H7 (cell line): ENCODE measurements around the gene OR8H1. TPM values are rescaled to one million over a fixed set of nuclear protein-coding genes. Genes with fewer than 3 reads are reported as not detected.

Experiments
- DNase-seq: peaks from one replicate; pipeline ENCODE4 v3.0.0; 2012
- H3K27me3 ChIP-seq: 2 replicates; pipeline ENCODE4 v1.6.0; 2011; ENCODE audit warnings: mild to moderate bottlenecking, low read length; ENCODE audit not compliant: control insufficient read depth, insufficient read depth
- H3K36me3 ChIP-seq: replicated peaks from 2 replicates; pipeline ENCODE4 v1.5.1; 2011; ENCODE audit warnings: low read length; ENCODE audit not compliant: control insufficient read depth, insufficient read depth
- H3K4me3 ChIP-seq: 2 replicates; pipeline ENCODE4 v1.5.1; 2011; ENCODE audit warnings: low read depth, mild to moderate bottlenecking, control low read depth, low read length, moderate library complexity; ENCODE audit not compliant: insufficient read depth
- total RNA-seq: library from RNA; depleted of rRNA; stranded (reverse); fragments of >200 nt; shearing (Covaris generic); gene quantifications from 2 replicates; pipeline ENCODE4 v1.2.3, GENCODE V29; 2014; rRNA removed

Gene OR8H1, protein sequence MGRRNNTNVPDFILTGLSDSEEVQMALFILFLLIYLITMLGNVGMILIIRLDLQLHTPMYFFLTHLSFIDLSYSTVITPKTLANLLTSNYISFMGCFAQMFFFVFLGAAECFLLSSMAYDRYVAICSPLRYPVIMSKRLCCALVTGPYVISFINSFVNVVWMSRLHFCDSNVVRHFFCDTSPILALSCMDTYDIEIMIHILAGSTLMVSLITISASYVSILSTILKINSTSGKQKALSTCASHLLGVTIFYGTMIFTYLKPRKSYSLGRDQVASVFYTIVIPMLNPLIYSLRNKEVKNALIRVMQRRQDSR
- total RNA-seq, result not detected in 2 replicates

GRCh38 chr11:56292154-56292553 is at the start of gene OR8H1:
Gene OR8H1 (minus strand): TSS chr11:56292254. CDS start chr11:56291062, 1,192 bp downstream.
- H3K36me3 ChIP-seq, result no peaks in the 10 kb centered on the region
- DNase-seq, result no peak
- no peaks in the 10 kb centered on the region for H3K27me3 ChIP-seq
- H3K4me3 ChIP-seq, result no peak within 1 kb of the TSS

GRCh38 chr11:56340289-56340688 is 48.2 kb upstream of the OR8H1 start:
- Histone ChIP-seq H3K27me3 (no peaks in the 10 kb centered on the region), H3K36me3 (no peaks in the 10 kb centered on the region; the same call in 1 of the 2 replicates), H3K4me3 (no peak overlapping the region)
- DNase-seq, result no peak

GRCh38 chr11:56333156-56333555 is 41.1 kb upstream of the OR8H1 start:
- no peaks in the 10 kb centered on the region for H3K27me3 ChIP-seq
- DNase-seq, result no peak
- no peak overlapping the region for H3K4me3 ChIP-seq
- H3K36me3 ChIP-seq, result no peaks in the 10 kb centered on the region; the same call in 1 of the 2 replicates

DNA sequence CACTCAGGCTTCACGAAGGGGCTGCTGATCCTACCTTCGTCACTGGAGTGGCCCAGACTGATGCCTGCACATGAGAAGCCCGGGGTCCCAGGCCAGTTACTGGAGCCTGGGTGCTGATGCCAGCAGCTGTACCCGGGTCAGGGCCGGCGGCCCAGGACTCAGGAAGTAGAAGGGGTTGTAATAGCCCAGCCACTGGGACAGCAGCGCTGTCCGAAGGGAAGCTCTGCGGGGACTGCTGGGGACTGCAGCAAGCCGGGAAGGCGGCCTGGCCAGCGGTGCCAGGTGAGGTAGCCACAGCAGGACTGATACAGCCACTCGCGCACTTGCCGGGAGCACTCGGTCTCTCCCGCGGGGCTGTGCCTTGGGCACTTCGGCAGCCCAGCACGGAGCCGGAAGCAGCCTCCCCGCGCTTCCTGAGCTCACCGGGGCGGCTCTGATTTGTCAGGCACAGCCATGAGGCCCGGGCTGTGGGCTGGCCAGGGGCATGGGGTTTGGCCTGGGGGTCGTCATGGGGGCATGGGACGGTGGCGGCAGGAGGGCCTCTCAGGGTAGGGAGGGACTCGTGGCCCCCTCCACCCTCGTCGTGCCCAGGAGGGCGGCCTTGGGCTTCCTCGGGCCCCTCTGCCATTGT is 39.9 kb upstream of the OR8H1 start:
- H3K4me3 ChIP-seq, result no peak overlapping the region
- no peaks in the 10 kb centered on the region for H3K27me3 ChIP-seq
- peak; percentile 24 for DNase-seq
- H3K36me3 ChIP-seq, result no peaks in the 10 kb centered on the region

DNA sequence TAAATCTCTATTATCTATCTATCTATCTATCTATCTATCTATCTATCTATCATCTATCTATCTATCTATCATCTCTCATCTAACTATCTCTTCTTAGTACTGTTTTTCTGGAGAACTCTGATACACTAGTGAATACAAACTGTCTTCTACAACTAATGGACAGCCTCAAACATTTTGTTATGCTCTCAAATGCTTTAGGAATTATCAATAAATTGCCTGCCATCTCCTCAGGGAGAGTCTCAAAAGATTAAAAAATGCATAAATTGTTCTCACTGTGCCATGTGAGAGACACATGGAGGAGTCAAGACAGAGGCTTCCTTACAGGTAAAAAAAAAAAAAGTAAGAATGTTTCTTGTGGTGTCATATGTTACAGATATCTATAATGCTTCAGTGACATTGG is 22.8 kb upstream of the OR8H1 start, which contains the start of gene OR8K3:
OR8K3 (plus strand) TSS at position 301 of the 400 bp plus-strand sequence. CDS start 3,163 bp downstream, outside the sequence.
- Histone ChIP-seq H3K36me3 (no peaks in the 10 kb centered on the region), H3K4me3 (no peak within 1 kb of the TSS), H3K27me3 (no peaks in the 10 kb centered on the region)
- no peak for DNase-seq

GRCh38 chr11:56307836-56308235 is 15.8 kb upstream of the OR8H1 start:
- no peak for DNase-seq
- no peak overlapping the region for H3K4me3 ChIP-seq
- H3K27me3 ChIP-seq, result no peaks in the 10 kb centered on the region
- H3K36me3 ChIP-seq, result no peaks in the 10 kb centered on the region

DNA sequence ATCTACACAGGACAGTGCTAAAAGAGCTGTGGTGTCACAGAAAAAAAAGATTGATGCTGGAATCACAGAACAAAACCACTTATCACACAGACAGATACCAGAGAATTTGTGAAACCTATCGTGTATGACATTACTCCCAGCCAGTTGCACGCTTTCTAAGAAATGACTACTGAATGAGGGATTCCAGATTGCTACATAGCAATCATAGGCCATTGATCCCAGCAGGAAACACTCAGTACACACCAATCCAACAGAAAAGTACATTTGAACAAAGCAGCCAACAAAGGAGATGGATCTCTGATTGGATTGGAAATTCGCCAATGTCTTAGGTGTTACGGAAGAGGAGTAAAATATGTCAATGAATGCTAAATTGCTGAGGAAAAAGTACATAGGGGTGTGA is 4.8 kb upstream of the OR8H1 start:
- Histone ChIP-seq H3K36me3 (no peaks in the 10 kb centered on the region), H3K4me3 (no peak overlapping the region), H3K27me3 (no peaks in the 10 kb centered on the region)
- no peak for DNase-seq

DNA sequence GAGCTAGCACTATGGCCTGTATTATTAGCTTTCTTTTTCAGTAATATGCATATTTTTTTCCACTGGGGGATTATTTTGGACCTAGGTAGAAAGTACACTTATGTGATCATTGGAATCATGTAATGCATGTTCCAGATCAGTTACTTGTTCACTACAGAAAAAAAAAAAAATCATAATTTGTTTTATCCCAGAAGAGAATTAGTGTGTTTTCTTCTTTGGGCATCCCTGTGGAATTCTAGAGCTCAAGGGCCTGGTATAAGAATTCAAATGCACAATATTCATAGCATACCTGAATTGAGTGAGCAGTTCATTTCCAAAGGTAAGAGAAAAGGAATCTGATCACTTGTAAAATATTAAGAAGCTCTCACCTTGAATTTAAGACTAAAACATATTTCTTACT is 18.2 kb downstream of the OR8H1 start, which contains the start of gene OR5T1:
OR5T1 (plus strand) TSS at position 301 of the 400 bp plus-strand sequence. CDS start 1,485 bp downstream, outside the sequence.
- H3K27me3 ChIP-seq, result no peaks in the 10 kb centered on the region
- DNase-seq, result no peak
- H3K4me3 ChIP-seq, result no peak within 1 kb of the TSS
- H3K36me3 ChIP-seq, result no peaks in the 10 kb centered on the region

DNA sequence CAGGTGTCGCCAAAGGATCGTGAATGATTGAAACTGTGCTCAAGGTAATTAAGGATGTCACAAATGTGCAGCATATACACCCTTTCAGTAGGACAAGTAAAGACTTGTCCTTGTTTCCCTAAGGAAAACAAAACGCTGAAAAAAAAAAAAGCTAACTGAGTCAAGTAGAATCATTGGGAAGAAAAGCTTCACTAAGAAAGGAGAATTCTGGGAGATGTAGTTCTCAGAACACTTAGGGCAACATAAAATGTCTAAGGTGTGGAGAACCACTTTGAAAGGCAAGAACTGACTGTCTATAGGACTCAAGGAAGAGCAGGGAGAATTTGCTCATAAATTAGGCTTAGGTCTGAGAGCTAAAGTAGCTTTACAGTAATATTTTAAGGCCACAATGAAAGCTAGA is 21.0 kb downstream of the OR8H1 start:
- DNase-seq, result no peak

GRCh38 chr11:56251954-56252353 is 40.1 kb downstream of the OR8H1 start, which contains the start of gene OR5T3:
Gene OR5T3 (plus strand): TSS chr11:56252254. CDS start chr11:56252254, 0 bp downstream.
- no peak for DNase-seq
- Histone ChIP-seq H3K36me3 (no peaks in the 10 kb centered on the region), H3K4me3 (no peak within 1 kb of the TSS), H3K27me3 (no peaks in the 10 kb centered on the region)

More for the DNA sequence above, 21.0 kb downstream of the OR8H1 start:
- no peaks in the 10 kb centered on the region for H3K27me3 ChIP-seq
- no peaks in the 10 kb centered on the region for H3K36me3 ChIP-seq
- no peak overlapping the region for H3K4me3 ChIP-seq

Other genes with a start within 250 kb of the OR8H1 start
- not detected in 2 replicates for gene OR8I2, start 198.9 kb downstream of the OR8H1 start, total RNA-seq
- gene OR8H2, start 188.6 kb downstream of the OR8H1 start, total RNA-seq, result not detected in 2 replicates
- gene OR8H3, start 169.9 kb downstream of the OR8H1 start, total RNA-seq, result not detected in 2 replicates
- gene OR8J3, start 152.1 kb downstream of the OR8H1 start, total RNA-seq, result not detected in 2 replicates
- gene OR8K5, start 131.9 kb downstream of the OR8H1 start, total RNA-seq, result not detected in 2 replicates
- not detected in 2 replicates for gene OR5J2, start 115.6 kb downstream of the OR8H1 start, total RNA-seq
- not detected in 2 replicates for gene OR5T2, start 58.0 kb downstream of the OR8H1 start, total RNA-seq
- not detected in 2 replicates for gene OR5T3, start 40.0 kb downstream of the OR8H1 start, total RNA-seq
- not detected in 2 replicates for gene OR5T1, start 18.1 kb downstream of the OR8H1 start, total RNA-seq
- not detected in 2 replicates for gene OR8K3, start 22.9 kb upstream of the OR8H1 start, total RNA-seq
- gene OR8K1, start 53.8 kb upstream of the OR8H1 start, total RNA-seq, result not detected in 2 replicates
- not detected in 2 replicates for gene OR8J1, start 62.0 kb upstream of the OR8H1 start, total RNA-seq
- not detected in 2 replicates for gene OR8U1, start 83.4 kb upstream of the OR8H1 start, total RNA-seq
- not detected in 2 replicates for gene OR5AL1, start 120.4 kb upstream of the OR8H1 start, total RNA-seq
- gene OR5M3, start 181.1 kb upstream of the OR8H1 start, total RNA-seq, result not detected in 2 replicates
- not detected in 2 replicates for gene OR5M8, start 199.1 kb upstream of the OR8H1 start, total RNA-seq